ENCODE measurements around the gene BCAR3.

The BCAR3 gene

GRCh38 chr1:93701629-93702028 lies 20.0 kb upstream of the BCAR3 start:
- Histone ChIP-seq H4K20me1 (ENCODE audit: insufficient read depth, low read length) (no peaks in the 10 kb centered on the region), H3K27ac (ENCODE audit: low read length) (no peak overlapping the region), H3K27me3 (ENCODE audit: insufficient read depth, low read length, poor library complexity) (no peaks in the 10 kb centered on the region), H3K36me3 (ENCODE audit: insufficient read depth, low read length) (no peaks in the 10 kb centered on the region), H3K79me2 (ENCODE audit: insufficient read depth, low read length) (no peaks in the 10 kb centered on the region), H3K9me3 (ENCODE audit: insufficient read depth, low read length, severe bottlenecking) (no peaks in the 10 kb centered on the region), H3K9ac (ENCODE audit: low read depth, low read length) (no peak overlapping the region), H2AFZ (ENCODE audit: low read depth, low read length) (no peak overlapping the region), H3K4me3 (ENCODE audit: low read depth in 1 of 2, low read length in 2 of 2) (no peak overlapping the region), H3K4me2 (ENCODE audit: insufficient read depth, low read length) (no peak overlapping the region), H3K4me1 (ENCODE audit: insufficient read depth, low read length) (no peaks in the 10 kb centered on the region)
- no peak for ATAC-seq (ENCODE audit: insufficient read depth, low read depth)
- DNase-seq = no peak
- TF ChIP-seq CTCF (IDR thresholded peaks at IDR 0.05; ENCODE audit: borderline replicate concordance, extremely low read depth, low read length, poor library complexity, severe bottlenecking) = no peak
- no peak for TF ChIP-seq EZH2 (IDR thresholded peaks at IDR 0.05; ENCODE audit: borderline replicate concordance, low read depth, low read length, severe bottlenecking)

GRCh38 chr1:93700532-93701469 lies 19.2 kb upstream of the BCAR3 start:
- Histone ChIP-seq H3K27me3 (ENCODE audit: insufficient read depth, low read length, poor library complexity) (no peaks in the 10 kb centered on the region), H3K36me3 (ENCODE audit: insufficient read depth, low read length) (no peaks in the 10 kb centered on the region), H3K4me3 (ENCODE audit: low read depth in 1 of 2, low read length in 2 of 2) (no peak overlapping the region), H3K4me2 (ENCODE audit: insufficient read depth, low read length) (no peak overlapping the region), H4K20me1 (ENCODE audit: insufficient read depth, low read length) (no peaks in the 10 kb centered on the region), H2AFZ (ENCODE audit: low read depth, low read length) (no peak overlapping the region), H3K27ac (ENCODE audit: low read length) (no peak overlapping the region), H3K9me3 (ENCODE audit: insufficient read depth, low read length, severe bottlenecking) (no peaks in the 10 kb centered on the region), H3K4me1 (ENCODE audit: insufficient read depth, low read length) (no peaks in the 10 kb centered on the region), H3K79me2 (ENCODE audit: insufficient read depth, low read length) (no peaks in the 10 kb centered on the region), H3K9ac (ENCODE audit: low read depth, low read length) (no peak overlapping the region)
- no peak for ATAC-seq (ENCODE audit: insufficient read depth, low read depth)
- TF ChIP-seq EZH2 (IDR thresholded peaks at IDR 0.05; ENCODE audit: borderline replicate concordance, low read depth, low read length, severe bottlenecking) = no peak
- no peak for TF ChIP-seq CTCF (IDR thresholded peaks at IDR 0.05; ENCODE audit: borderline replicate concordance, extremely low read depth, low read length, poor library complexity, severe bottlenecking)
- no peak for DNase-seq

- Histone ChIP-seq H3K4me1 (ENCODE audit: insufficient read depth, low read length) (no peaks in the 10 kb centered on the region), H3K36me3 (ENCODE audit: insufficient read depth, low read length) (no peaks in the 10 kb centered on the region), H3K79me2 (ENCODE audit: insufficient read depth, low read length) (no peaks in the 10 kb centered on the region), H4K20me1 (ENCODE audit: insufficient read depth, low read length) (no peaks in the 10 kb centered on the region), H3K4me2 (ENCODE audit: insufficient read depth, low read length) (no peak overlapping the region), H3K9ac (ENCODE audit: low read depth, low read length) (no peak overlapping the region), H3K27me3 (ENCODE audit: insufficient read depth, low read length, poor library complexity) (no peaks in the 10 kb centered on the region), H3K9me3 (ENCODE audit: insufficient read depth, low read length, severe bottlenecking) (no peaks in the 10 kb centered on the region), H3K27ac (ENCODE audit: low read length) (no peak overlapping the region), H3K4me3 (ENCODE audit: low read depth in 1 of 2, low read length in 2 of 2) (no peak overlapping the region), H2AFZ (ENCODE audit: low read depth, low read length) (no peak overlapping the region)
- DNase-seq = no peak
- ATAC-seq (ENCODE audit: insufficient read depth, low read depth) = no peak
- no peak for TF ChIP-seq CTCF (IDR thresholded peaks at IDR 0.05; ENCODE audit: borderline replicate concordance, extremely low read depth, low read length, poor library complexity, severe bottlenecking)
- TF ChIP-seq EZH2 (IDR thresholded peaks at IDR 0.05; ENCODE audit: borderline replicate concordance, low read depth, low read length, severe bottlenecking) = no peak
Observed at GRCh38 chr1:93699503-93700168, 18.0 kb upstream of the BCAR3 start.
